ENCODE data around the gene FAM151A.
A peak's percentile ranks its signal among the peaks of the same experiment; 100 is the strongest.

The FAM151A gene

GRCh38 chr1:54579337-54579781, 44.0 kb downstream of the FAM151A start:
- no peak for DNase-seq (ENCODE audit: low read depth, low spot score)

- DNase-seq (ENCODE audit: low read depth, low spot score), result peak; percentile 74
Measured at GRCh38 chr1:54577612-54578011, 45.7 kb downstream of the FAM151A start.

- no peak for DNase-seq (ENCODE audit: low read depth, low spot score)
Measured at GRCh38 chr1:54575605-54576290, 47.6 kb downstream of the FAM151A start.

GRCh38 chr1:54575161-54575560, 48.2 kb downstream of the FAM151A start:
- DNase-seq (ENCODE audit: low read depth, low spot score), result no peak

- DNase-seq (ENCODE audit: low read depth, low spot score), result no peak
Measured at GRCh38 chr1:54574158-54574778, 49.1 kb downstream of the FAM151A start.

- DNase-seq (ENCODE audit: low read depth, low spot score), result no peak
Measured at GRCh38 chr1:54572542-54572850, 50.8 kb downstream of the FAM151A start.

GRCh38 chr1:54571803-54572541, 51.4 kb downstream of the FAM151A start:
- DNase-seq (ENCODE audit: low read depth, low spot score), result no peak

- DNase-seq (ENCODE audit: low read depth, low spot score), result no peak
Measured at GRCh38 chr1:54571326-54571725, 52.0 kb downstream of the FAM151A start.

GRCh38 chr1:54570161-54570560, 53.2 kb downstream of the FAM151A start:
- DNase-seq (ENCODE audit: low read depth, low spot score), result no peak

GRCh38 chr1:54569339-54569738, 54.0 kb downstream of the FAM151A start:
- DNase-seq (ENCODE audit: low read depth, low spot score), result peak; percentile 67

- no peak for DNase-seq (ENCODE audit: low read depth, low spot score)
Measured at GRCh38 chr1:54567961-54568360, 55.4 kb downstream of the FAM151A start.

- no peak for DNase-seq (ENCODE audit: low read depth, low spot score)
Measured at GRCh38 chr1:54566438-54567141, 56.7 kb downstream of the FAM151A start.

- no peak for DNase-seq (ENCODE audit: low read depth, low spot score)
Measured at GRCh38 chr1:54565113-54565501, 58.2 kb downstream of the FAM151A start.

- DNase-seq (ENCODE audit: low read depth, low spot score), result no peak
Measured at GRCh38 chr1:54564312-54565112, 58.8 kb downstream of the FAM151A start.

- DNase-seq (ENCODE audit: low read depth, low spot score), result no peak
Measured at GRCh38 chr1:54559771-54560231, 63.5 kb downstream of the FAM151A start.
